ENCODE results near the gene OXER1.

DNA sequence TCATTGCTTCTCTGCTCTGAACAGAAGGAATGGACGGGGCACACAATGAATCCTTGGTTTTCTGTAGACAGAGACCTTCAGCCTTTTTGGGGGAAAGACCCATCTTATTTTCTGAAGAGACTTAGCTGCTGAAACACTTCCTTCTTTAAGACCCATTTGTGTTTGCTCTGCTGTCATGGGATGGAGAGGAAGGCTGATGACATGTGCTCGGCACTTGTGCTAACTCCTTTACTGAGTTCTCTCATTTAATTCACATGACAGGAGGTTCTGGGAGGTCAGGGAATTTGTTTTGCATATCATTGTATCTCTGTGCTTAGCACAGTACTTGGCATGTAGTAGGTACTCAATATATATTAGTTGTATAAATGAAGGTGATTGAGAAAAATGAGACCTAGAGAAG, 39.0 kb downstream of the OXER1 start:
- TF ChIP-seq POLR2A (IDR thresholded peaks at IDR 0.05) (no peak), POLR2AphosphoS5 (IDR thresholded peaks at IDR 0.05) (no peak), CTCF (IDR thresholded peaks at IDR 0.05) (no peak)
